BLaER1 (cell line): Measurements from ENCODE around the gene VLDLR.
A peak's percentile ranks its signal among the peaks of the same experiment; 100 is the strongest.

Source experiments
- H3K27ac ChIP-seq: shearing (Covaris generic); formaldehyde crosslinking; 2 replicates; pipeline ENCODE4 v1.8.1; 2022
- H3K27me3 ChIP-seq: shearing (Covaris generic); formaldehyde crosslinking; 2 replicates; pipeline ENCODE4 v1.8.1; 2022
- H3K36me3 ChIP-seq: shearing (Covaris generic); formaldehyde crosslinking; 2 replicates; pipeline ENCODE4 v1.8.1; 2022
- H3K4me1 ChIP-seq: shearing (Covaris generic); formaldehyde crosslinking; 2 replicates; pipeline ENCODE4 v1.8.1; 2022
- H3K4me2 ChIP-seq: shearing (Covaris generic); formaldehyde crosslinking; 2 replicates; pipeline ENCODE4 v1.8.1; 2022
- H3K4me3 ChIP-seq: shearing (Covaris generic); formaldehyde crosslinking; 2 replicates; pipeline ENCODE4 v1.8.1; 2022
- H3K9ac ChIP-seq: shearing (Covaris generic); formaldehyde crosslinking; 2 replicates; pipeline ENCODE4 v1.8.1; 2022
- H3K9me3 ChIP-seq: shearing (Covaris generic); formaldehyde crosslinking; 2 replicates; pipeline ENCODE4 v1.8.1; 2022
- H4K20me1 ChIP-seq: shearing (Covaris generic); formaldehyde crosslinking; 2 replicates; pipeline ENCODE4 v1.8.1; 2022
- Cebpa-rat ChIP-seq: shearing (Covaris generic); IDR thresholded peaks from 2 replicates; pipeline ENCODE4 v1.8.1; 2022

The VLDLR gene

DNA sequence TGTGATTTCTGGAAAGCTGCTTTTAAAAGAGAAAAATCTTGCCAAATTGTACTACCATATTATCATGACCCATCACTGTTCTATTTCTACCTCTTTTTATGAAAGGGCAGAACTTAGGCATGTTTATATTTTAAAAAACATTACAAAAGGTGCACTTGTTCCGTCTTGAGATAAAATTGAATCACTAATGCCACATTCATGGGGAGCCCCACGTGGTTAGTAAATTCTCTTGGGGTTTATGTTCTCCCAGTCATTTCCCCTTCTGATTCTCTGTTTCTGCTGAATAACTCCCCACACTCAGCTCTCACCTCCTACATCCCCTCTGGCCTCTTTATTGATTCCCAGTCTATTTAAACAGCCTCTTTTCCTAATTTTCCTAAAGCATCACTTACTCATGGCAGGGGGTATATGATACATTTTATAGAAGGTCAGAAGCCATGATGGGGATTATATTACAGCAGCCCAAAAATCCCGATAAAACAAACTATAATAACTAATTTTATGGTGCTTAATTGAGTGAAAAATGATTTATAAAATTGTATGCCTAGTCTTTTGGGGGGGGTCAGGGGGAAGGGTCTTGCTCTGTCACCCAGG, 19.7 kb upstream of the VLDLR start:
- peak overlapping the region; percentile 41 for H3K4me2 ChIP-seq
- H4K20me1 ChIP-seq: no peaks in the 10 kb centered on the region
- peaks cover 28% of the 10 kb centered on the region for H3K4me1 ChIP-seq
- no peak overlapping the region for H3K9ac ChIP-seq
- no peaks in the 10 kb centered on the region for H3K36me3 ChIP-seq
- no peak for TF ChIP-seq Cebpa-rat
- no peaks in the 10 kb centered on the region for H3K9me3 ChIP-seq
- no peaks in the 10 kb centered on the region for H3K27me3 ChIP-seq
- H3K4me3 ChIP-seq: no peak overlapping the region
- H3K27ac ChIP-seq: no peak overlapping the region

DNA sequence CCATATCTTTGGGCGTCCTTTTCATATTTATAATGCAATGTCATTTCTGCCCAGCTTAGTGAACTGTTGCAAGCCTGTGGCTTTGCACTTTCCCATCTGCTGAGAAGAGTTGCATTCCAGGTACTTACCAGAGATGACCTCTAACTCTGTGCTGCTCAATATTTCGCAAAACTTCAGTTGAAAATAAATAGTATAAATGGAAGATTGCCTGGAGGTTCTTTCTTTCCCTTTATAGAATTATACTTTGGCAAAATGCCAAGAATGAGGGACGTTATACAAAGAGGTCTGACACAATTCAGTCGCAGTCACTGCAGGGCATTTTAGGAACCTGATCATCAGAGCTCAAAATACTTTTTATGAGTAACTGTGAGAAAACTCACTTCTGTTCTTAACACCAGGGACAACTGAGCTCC, 18.9 kb upstream of the VLDLR start:
- Histone ChIP-seq H4K20me1 (no peaks in the 10 kb centered on the region), H3K4me3 (no peak overlapping the region), H3K27ac (no peak overlapping the region), H3K4me2 (peak overlapping the region; percentile 41), H3K36me3 (no peaks in the 10 kb centered on the region; the same call in 1 of the 2 replicates), H3K27me3 (no peaks in the 10 kb centered on the region), H3K9ac (no peak overlapping the region), H3K4me1 (peaks cover 28% of the 10 kb centered on the region), H3K9me3 (no peaks in the 10 kb centered on the region)
- TF ChIP-seq Cebpa-rat: no peak

DNA sequence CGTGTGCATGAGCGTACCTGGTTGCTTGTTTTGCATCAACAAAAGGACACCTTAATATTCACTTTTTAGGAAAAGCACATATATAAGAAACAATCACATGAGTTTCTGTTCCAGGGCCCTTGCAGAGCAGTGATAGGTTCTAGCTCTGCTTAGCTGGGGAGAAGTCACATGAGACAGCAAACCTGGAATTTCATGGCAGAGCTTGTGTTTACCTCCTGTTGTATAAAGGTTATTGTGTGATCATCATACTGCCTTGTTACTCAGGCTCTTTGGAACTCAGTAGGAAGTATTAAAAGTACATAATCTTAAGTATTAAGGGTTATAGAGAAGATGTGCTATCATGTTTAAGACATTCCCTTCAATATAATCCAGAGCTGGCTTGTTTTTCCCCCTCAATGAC, 18.0 kb upstream of the VLDLR start:
- no peaks in the 10 kb centered on the region for H3K27me3 ChIP-seq

DNA sequence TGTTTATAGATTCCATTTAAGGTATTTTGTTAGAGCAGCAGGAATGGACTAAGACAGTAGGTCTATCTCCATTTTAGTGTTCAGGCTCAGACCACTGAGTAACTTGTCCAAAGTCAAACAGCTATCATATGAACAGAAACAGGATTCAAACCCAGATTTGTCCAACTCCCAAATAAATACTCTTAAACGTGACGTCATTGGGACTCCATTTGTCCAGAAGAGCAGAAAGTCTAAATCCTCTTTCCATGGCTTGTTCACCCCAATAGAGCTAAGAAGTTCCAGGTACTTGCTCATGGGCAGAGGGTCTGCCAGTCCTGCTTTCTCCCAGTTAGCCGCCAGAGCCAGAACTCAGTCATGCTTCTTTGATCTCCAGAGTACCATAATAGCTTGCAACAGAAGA, 16.3 kb upstream of the VLDLR start:
- Histone ChIP-seq H4K20me1 (no peaks in the 10 kb centered on the region), H3K9me3 (no peaks in the 10 kb centered on the region), H3K27ac (no peak overlapping the region), H3K36me3 (no peaks in the 10 kb centered on the region; the same call in 1 of the 2 replicates), H3K4me1 (peaks cover 28% of the 10 kb centered on the region), H3K4me3 (no peak overlapping the region), H3K27me3 (no peaks in the 10 kb centered on the region), H3K4me2 (no peak overlapping the region), H3K9ac (no peak overlapping the region)
- TF ChIP-seq Cebpa-rat: no peak

More for the DNA sequence above, 18.0 kb upstream of the VLDLR start:
- Histone ChIP-seq H3K4me1 (peaks cover 28% of the 10 kb centered on the region), H3K27ac (no peak overlapping the region), H3K4me3 (no peak overlapping the region), H3K9me3 (no peaks in the 10 kb centered on the region), H4K20me1 (no peaks in the 10 kb centered on the region), H3K9ac (no peak overlapping the region), H3K4me2 (no peak overlapping the region), H3K36me3 (no peaks in the 10 kb centered on the region; the same call in 1 of the 2 replicates)
- TF ChIP-seq Cebpa-rat: no peak

DNA sequence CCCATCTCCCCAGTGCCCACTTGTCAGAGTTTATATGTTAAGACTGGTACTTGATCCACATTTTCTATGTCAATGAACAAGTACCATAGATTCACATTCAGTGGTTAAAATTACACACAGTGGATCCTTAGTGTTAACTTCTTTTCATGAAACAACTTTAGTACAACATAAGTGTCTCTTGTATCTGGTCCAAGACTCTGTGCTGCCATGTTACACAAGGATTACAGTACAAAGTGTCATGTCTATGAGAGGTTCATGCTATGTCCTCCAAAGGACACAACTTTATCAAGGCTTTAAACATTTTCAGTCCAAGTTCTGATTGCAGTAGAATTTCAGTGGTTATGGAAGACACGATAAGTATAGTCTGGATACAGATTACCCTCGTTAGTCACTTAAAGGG, 13.3 kb upstream of the VLDLR start:
- Histone ChIP-seq H3K4me1 (peaks cover 5% of the 10 kb centered on the region; the same call in 1 of the 2 replicates), H3K4me3 (no peak overlapping the region), H3K9ac (no peak overlapping the region), H3K4me2 (no peak overlapping the region), H3K36me3 (no peaks in the 10 kb centered on the region; the same call in 1 of the 2 replicates), H3K9me3 (no peaks in the 10 kb centered on the region), H3K27me3 (no peaks in the 10 kb centered on the region), H4K20me1 (no peaks in the 10 kb centered on the region), H3K27ac (no peak overlapping the region)
- TF ChIP-seq Cebpa-rat: no peak

DNA sequence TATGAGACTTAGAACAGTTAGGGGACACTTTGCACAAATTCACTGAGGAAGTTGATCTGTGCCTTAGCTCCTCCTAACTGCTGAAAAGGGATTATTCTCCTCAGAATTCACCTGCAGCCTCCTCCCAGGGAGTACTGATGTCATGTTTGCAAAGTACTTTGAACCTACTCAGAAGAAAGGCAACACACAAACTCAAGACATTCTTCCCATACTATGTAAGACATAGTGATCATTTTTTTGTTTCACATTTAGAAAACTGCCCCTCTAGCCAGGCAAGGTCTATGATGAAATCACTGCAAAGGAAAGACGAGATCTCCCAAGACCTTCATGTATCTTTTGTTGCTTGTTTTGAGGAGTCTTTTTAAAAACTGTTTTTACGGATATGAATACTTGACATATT, 10.6 kb upstream of the VLDLR start:
- 0 out of 2 replicates have a peak, but pooled peaks cover 5% of the 10 kb centered on the region for H3K4me1 ChIP-seq
- H3K4me2 ChIP-seq: no peak overlapping the region

DNA sequence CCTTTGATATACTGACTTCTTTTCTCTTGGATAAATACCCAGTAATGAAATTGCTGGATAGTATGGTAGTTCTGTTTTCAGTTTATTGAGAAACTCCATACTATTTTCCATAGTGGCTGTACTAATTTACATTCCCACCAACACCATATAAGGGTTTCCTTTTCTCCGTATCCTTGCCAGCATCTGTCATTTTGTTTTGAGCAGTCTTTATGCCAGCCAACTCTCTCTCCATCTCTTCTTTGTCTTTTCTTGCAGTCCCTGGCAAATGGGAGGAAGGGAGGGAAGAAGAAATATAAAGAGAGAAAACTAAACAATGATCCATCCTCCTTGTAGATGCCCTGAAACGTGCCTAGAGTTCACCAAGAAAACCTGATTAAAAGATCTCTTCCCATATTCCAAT, 9.6 kb upstream of the VLDLR start:
- no peak overlapping the region for H3K4me2 ChIP-seq
- no peak for TF ChIP-seq Cebpa-rat
- peaks cover 11% of the 10 kb centered on the region; the same call in 1 of the 2 replicates for H4K20me1 ChIP-seq
- H3K27me3 ChIP-seq: no peaks in the 10 kb centered on the region
- H3K9me3 ChIP-seq: no peaks in the 10 kb centered on the region
- H3K4me1 ChIP-seq: 0 out of 2 replicates have a peak, but pooled peaks cover 5% of the 10 kb centered on the region
- no peak overlapping the region for H3K9ac ChIP-seq
- no peak overlapping the region for H3K27ac ChIP-seq
- H3K36me3 ChIP-seq: no peaks in the 10 kb centered on the region; the same call in 1 of the 2 replicates
- H3K4me3 ChIP-seq: no peak overlapping the region

More for the DNA sequence above, 10.6 kb upstream of the VLDLR start:
- no peaks in the 10 kb centered on the region; the same call in 1 of the 2 replicates for H3K36me3 ChIP-seq
- no peaks in the 10 kb centered on the region for H3K27me3 ChIP-seq
- no peak overlapping the region for H3K4me3 ChIP-seq
- no peaks in the 10 kb centered on the region for H3K9me3 ChIP-seq
- no peak overlapping the region for H3K27ac ChIP-seq
- no peak overlapping the region for H3K9ac ChIP-seq
- TF ChIP-seq Cebpa-rat: no peak
- H4K20me1 ChIP-seq: peaks cover 11% of the 10 kb centered on the region; the same call in 1 of the 2 replicates

DNA sequence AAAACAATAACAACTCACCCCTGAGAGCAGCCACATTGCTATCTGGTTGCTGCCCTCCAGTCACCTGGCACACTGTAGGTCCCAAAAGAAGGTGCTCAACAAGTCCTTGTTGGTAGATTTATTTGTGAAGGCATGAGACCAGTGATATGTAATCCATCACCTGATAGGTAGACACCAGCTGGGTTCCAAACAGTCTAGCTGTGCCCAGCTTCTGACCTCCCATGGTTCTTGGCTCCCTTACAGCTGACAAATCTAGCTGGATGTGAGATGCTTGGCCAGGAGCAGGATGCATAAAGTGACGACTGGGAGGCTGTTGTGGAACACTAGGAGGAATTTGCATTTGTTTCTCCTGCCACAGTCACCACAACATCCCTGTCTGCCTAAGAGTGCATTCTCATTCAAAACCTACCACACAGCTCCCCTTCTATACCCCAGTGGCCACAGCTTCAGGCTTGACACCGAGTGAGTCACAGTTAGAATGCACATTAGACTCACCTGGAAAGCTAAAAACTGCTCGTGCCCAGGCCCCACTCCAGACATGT, 7.8 kb upstream of the VLDLR start:
- H3K9ac ChIP-seq: no peak overlapping the region
- H3K4me3 ChIP-seq: no peak overlapping the region
- H3K36me3 ChIP-seq: no peaks in the 10 kb centered on the region
- H4K20me1 ChIP-seq: peaks cover 11% of the 10 kb centered on the region; the same call in 1 of the 2 replicates
- H3K27me3 ChIP-seq: no peaks in the 10 kb centered on the region
- no peak for TF ChIP-seq Cebpa-rat
- no peaks in the 10 kb centered on the region for H3K9me3 ChIP-seq
- no peak overlapping the region for H3K27ac ChIP-seq
- 0 out of 2 replicates have a peak, but pooled peaks cover 5% of the 10 kb centered on the region for H3K4me1 ChIP-seq
- no peak overlapping the region for H3K4me2 ChIP-seq

DNA sequence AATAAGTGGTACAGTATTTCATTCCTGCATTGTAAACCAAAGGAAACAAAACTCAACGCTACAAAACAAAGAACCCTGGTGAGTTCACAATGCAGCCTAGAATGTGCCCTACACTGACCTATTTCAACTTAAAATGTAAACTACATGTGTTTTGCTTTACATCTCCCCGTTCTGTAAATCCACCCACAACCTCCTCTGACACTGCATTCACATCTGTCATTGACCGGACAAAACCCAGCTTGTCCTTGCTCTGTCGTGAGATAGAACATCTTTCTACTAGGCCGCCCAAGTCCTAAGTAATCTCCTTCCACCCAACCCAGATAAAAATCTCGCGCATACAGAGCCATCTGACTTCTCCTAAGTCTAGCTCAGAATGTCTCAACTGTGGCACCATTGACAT, 6.1 kb upstream of the VLDLR start:
- no peak overlapping the region for H3K4me2 ChIP-seq
- peaks cover 11% of the 10 kb centered on the region; the same call in 1 of the 2 replicates for H4K20me1 ChIP-seq
- H3K27me3 ChIP-seq: no peaks in the 10 kb centered on the region
- TF ChIP-seq Cebpa-rat: no peak
- no peak overlapping the region for H3K9ac ChIP-seq
- peaks cover 22% of the 10 kb centered on the region for H3K4me1 ChIP-seq
- no peak overlapping the region for H3K4me3 ChIP-seq
- H3K27ac ChIP-seq: no peak overlapping the region
- no peaks in the 10 kb centered on the region for H3K36me3 ChIP-seq
- H3K9me3 ChIP-seq: no peaks in the 10 kb centered on the region

DNA sequence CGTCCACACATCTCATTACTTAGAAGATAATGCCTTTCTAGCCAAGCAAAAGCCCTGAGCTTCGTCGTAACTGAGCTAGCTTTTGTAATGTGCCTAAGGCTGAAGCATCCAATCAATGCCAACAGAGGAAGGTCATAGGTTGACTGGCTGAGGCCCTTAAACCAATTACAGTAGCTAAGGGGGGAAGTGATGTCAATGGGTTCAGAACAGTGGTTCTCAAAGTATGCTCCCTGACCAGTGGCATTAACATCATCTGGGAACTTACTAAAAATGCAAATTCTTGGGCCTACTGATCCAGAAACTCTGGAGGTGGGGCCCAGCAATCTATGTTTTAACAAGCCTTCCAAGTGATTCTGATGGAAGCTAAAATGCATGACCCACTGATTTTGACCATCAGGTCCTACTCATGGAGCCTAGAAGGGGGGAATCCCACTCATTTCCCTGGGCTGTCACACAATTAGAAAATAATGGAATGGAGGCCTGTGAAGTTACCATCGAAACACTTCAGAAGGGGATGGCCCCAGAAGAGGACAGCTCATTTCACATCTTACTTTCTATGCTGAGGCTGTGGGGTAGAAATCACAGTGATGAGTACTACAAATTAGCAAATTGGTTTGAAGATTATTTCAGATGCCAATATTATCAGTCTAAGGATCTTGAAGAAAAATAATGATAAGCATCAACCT, 4.8 kb upstream of the VLDLR start:
- H3K4me3 ChIP-seq: no peak overlapping the region
- H3K27ac ChIP-seq: no peak overlapping the region
- H3K9me3 ChIP-seq: no peaks in the 10 kb centered on the region
- H3K36me3 ChIP-seq: no peaks in the 10 kb centered on the region
- H4K20me1 ChIP-seq: peaks cover 11% of the 10 kb centered on the region; the same call in 1 of the 2 replicates
- no peaks in the 10 kb centered on the region for H3K27me3 ChIP-seq
- H3K4me2 ChIP-seq: no peak overlapping the region
- peaks cover 26% of the 10 kb centered on the region for H3K4me1 ChIP-seq
- no peak overlapping the region for H3K9ac ChIP-seq
- TF ChIP-seq Cebpa-rat: no peak
